HTR-8/SVneo (cell line): ENCODE results near the gene FAM20C.

ENCODE experiments used
- DNase-seq: peaks from one replicate; pipeline ENCODE4 v3.0.0; 2011; ENCODE audit warnings: low spot score, mixed read lengths; ENCODE audit not compliant: insufficient read length
- FAIRE-seq: peaks from 2 replicates; lab custom pipeline; 2011; peaks lifted over from hg19 to GRCh38; lab: Jason Lieb, UNC

FAM20C gene

DNA sequence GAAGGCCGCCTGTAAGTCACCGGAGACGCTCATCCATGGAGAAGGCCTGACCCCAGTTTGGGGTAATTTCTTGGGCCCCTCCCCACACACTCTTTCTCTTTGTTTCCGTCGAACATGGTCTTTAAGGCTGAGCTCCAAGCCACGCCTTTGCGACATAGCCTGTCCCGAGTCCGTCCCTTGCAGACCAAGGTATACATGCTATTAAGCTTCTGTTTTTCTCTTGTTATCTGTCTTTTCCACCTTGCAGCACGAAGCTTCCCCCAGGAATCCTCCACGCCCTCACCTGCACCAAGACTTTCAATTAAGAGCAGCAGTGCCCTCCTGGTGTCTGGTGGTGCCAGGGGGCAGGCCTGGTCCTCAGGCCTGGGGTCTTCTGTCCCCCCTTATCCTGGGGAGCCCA, 4.2 kb upstream of the FAM20C start:
- FAIRE-seq: no peak
- DNase-seq: no peak

DNA sequence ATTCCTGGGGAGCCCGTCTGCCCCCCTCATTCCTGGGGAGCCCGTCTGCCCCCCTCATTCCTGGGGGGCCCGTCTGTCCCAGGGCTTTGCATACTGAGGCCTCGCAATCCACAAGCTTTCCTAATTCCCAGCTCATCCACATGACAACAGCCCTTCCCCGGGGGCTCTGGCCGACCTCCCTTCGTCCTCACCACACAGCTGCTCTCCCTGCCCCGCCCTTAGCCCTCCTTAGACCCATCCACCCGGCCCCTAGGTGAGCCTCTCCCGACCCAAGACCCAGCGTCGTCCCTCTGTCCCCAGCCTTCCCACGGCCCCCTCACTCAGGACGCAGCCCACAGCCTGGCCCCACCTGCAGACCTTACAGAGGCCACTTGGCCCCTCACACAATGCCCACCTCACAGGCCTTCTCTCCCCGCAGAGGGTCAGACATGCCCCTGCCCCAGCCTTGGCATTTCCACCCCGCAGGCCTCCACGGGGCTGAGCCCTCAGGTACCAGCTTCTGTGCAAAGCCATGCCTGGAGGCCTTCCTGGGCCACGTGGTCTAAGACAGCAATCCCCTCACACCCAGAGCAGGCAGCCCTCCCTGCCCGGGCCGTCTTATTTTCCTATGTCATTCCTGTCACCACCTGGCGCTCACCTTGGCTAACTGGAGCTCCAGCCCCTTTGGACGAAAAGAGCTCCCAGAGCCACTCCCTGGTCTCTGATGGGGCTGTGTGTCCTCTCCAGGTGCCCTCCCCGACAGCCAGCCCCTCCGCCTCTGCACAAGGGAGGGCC, 3.5 kb upstream of the FAM20C start:
- no peak for DNase-seq
- no peak for FAIRE-seq

GRCh38 chr7:189719-190118, 2.7 kb upstream of the FAM20C start:
- no peak for DNase-seq
- FAIRE-seq: peak; percentile 98

DNA sequence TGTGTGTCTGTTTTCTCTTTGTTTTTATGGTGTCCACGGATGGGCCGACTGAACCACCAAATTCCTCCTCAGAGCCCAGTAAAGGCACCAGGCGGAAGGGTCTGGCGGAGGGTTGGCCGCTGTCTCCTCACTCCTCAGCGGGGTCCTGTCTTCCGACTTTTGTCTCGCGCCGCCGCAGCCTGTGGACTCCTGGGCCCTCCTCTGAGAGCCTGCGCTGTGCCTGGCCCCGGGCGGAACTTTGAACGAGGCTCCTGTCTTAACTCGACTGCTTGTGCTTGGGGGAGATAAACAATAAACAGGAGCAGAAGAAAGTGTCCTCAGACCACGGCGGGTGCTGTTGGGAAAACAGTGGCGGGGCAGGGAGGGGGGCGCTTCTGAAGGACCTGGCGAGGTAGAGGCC, 2.2 kb upstream of the FAM20C start:
- no peak for FAIRE-seq
- DNase-seq: no peak

GRCh38 chr7:191105-191980, 1.0 kb upstream of the FAM20C start:
- DNase-seq (peak; percentile 82), FAIRE-seq (peak; percentile 98)

DNA sequence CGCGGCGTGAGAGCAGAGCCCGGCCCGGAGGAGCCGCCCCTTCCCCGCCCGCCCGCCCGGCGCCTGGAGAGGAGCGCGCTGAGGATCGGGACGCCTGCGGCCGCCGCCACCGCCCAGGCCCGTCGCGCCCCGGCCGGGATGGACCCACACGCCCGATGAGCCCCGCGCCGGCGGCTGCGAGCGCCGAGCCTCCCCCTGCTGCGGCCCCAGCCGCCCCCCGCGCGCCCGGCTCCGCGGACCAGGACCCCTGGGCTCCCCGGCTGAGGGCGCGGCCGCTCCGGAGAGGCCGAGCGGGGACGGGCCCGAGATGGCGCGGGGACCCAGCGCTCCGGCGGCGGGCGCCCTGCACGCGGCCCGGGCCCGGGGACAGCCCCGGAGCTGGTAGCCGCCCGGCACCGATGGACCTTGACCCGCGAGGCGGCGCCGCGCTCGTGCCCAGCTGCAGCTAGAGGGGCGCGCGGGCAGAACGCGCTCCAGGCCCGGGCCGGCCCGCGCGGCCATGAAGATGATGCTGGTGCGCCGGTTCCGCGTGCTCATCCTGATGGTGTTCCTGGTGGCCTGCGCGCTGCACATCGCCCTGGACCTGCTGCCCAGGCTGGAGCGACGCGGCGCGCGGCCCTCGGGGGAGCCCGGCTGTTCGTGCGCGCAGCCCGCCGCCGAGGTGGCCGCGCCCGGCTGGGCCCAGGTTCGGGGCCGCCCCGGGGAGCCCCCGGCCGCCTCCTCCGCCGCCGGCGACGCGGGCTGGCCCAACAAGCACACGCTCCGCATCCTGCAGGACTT, 520 bp downstream of the FAM20C start:
- DNase-seq: no peak
- peak; percentile 72 for FAIRE-seq

DNA sequence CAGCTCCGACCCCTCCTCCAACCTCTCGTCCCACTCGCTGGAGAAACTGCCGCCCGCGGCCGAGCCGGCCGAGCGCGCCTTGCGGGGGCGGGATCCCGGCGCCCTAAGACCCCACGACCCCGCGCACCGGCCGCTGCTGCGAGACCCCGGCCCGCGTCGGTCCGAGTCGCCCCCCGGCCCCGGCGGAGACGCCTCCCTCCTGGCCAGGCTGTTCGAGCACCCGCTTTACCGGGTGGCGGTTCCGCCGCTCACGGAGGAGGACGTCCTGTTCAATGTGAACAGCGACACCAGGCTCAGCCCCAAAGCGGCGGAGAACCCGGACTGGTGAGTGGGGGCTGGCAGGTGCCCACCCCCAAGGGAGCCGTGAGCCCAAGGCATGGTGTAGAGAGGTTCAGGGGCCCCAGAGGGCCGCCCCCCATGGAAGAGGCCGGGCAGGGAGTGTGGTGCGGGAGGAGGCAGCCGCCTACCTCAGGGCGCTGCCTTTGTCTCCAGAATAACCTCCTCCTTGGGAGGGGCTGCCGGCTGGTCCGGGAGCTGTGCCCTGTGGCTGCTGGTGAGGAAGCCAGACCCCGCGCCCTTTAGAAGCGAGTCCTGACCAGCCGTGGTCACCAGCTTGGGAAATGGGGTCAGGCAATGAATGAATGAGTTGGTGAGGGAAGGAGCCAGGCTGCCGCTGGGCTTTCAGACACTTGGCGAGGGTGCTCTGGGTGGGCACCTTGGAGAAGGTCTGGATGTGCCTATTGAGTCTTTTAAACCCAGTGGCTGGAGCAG, 1.3 kb downstream of the FAM20C start:
- FAIRE-seq (no peak), DNase-seq (no peak)

- no peak for DNase-seq
- FAIRE-seq: no peak
These were observed 2.1 kb downstream of the FAM20C start for GRCh38 chr7:194252-195009.

GRCh38 chr7:195010-195829, 2.8 kb downstream of the FAM20C start:
- DNase-seq (no peak), FAIRE-seq (no peak)

DNA sequence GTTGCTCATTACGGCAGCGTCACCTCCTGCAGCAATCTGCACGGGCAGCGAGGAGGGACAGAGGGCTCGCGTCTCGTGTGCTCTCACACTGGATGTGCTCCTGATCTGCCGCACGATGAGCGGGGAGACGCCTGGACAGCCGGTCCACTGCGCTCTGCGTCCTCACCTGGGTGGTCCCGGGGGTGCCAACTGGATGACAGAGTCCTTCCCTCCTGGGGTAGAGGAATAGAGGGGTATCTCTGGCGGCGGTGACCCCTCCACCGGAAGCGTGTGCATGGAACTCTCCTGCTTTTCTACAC, 3.4 kb downstream of the FAM20C start:
- FAIRE-seq: no peak
- no peak for DNase-seq

DNA sequence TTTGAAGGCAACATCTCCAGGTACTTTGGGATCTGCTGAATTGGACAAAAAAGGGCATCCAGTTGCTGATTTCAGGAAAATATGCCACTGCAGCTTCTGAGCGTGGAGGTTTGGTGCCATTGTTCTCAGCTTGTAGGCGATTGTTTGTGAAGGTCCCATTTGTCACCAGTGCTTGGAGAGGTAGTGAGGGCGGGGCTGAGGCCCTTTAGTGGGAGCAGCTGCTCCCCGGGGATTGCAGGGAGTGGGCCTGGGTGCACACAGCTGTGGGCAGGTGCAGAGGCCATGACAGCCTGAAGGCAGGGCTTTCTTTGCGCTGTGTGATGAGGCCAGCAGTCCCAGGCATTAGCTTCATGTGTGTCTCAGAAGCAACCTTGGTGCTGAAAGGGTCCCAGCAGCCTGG, 3.9 kb downstream of the FAM20C start:
- DNase-seq (no peak), FAIRE-seq (no peak)

GRCh38 chr7:196778-197321, 4.5 kb downstream of the FAM20C start:
- FAIRE-seq (no peak), DNase-seq (no peak)

DNA sequence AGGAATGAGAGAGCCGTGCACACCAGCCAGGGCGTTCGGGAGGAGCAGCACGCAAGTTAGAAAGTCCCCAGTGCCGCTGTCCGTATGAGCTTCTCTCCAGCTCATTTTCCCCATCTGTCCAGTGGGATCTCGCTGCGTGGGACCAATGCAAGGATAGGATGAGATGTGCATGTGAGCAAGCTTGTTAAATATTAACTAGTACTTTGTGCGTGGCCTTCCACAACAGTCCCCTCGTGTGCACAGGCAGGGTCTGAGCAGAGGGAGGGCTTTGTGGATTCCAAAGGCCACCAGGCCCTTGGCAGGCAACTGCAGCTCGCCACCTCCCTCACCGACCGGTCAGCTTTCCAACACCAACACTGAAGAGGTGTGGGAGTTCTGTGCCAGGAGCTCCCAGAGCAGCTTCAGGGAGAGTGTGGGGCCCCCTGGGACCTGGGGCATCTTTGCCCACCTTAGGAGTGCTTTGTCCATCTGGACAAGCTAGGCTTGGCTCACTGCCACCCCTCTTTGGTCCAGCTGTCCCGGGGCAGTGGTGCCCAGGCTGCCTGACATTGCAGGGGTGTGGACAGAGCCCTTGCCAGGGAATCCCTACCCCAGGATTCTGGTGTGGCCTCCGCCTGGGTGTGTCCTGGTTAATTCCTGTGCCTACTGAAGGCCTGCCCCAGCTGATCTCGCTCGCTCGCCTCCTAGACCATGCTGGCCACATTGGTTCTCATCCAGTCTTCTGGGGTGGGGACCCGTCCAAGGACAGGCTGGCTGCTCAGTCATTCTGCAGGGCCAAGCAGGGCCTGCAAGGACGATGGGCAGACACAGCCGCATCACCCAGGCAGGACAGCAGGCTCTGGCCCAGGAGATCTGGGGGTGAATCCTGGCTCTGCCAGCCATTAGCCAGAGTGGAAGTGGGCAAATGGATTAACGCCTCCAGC, 5.3 kb downstream of the FAM20C start:
- DNase-seq (no peak), FAIRE-seq (no peak)

DNA sequence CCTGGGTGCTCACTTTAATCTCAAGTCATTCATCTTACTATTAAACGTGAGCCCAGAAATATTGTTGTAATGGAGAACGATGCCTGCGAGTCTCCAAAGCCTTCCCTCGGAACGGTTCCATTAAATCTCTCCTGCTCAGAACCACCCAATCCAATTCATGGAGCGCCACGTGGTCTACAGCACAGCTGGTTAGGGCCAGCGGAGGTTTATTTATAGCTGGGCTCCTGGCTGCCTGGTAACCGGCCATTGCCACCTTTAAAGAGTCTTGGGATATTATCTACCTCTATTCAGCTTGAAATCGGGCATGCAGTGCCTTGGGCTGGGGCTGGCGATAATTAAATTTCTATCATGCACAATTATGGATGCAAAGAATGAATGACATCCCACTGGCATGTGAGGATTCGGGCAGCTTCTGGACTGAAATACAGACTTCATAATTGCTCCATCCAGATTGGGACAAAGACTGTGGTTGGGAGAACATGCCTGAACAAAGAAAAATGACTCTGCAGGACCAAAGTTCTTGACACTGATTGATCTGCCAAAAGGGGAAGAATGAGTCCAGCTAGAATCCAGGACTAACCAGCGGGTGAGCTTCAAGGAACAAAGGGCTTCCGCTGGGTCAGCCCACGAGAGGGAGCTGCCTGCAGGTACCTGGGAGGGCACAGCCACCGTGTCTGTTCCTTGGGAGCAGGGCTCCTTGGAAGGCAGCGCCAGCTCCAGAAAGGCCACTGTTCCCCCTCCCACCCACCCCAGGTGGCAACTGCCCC, 7.3 kb downstream of the FAM20C start:
- DNase-seq (no peak), FAIRE-seq (no peak)

GRCh38 chr7:200290-200689, 7.9 kb downstream of the FAM20C start:
- no peak for FAIRE-seq

DNA sequence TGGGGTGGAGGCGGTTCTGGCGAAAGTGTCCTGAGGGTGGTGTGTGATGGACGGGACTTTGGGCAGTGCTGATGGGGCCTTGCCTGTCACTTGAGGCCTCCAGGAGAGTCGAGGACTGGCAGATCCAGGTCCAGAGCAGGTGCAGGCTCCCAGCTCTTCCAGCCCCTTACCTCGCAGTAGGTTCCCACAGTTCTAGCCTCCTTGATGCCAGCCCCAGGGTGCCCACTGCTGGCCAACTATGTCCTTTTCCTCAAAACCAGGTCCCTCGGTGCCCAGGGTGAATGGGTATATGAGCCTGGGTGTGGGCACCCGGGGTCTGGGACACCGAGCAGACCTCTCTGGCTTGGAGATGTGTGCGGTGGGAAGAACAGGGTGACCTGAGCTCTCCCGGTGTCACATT, 8.3 kb downstream of the FAM20C start:
- FAIRE-seq (no peak), DNase-seq (no peak)

More at GRCh38 chr7:200290-200689, 7.9 kb downstream of the FAM20C start:
- DNase-seq: no peak

GRCh38 chr7:204326-204725, 12.0 kb downstream of the FAM20C start:
- DNase-seq (no peak), FAIRE-seq (no peak)
